C4-2B (cell line): ENCODE data around the gene SEMG2.

ENCODE experiments used
- CTCF ChIP-seq: fragments of 450-650 bp; conservative IDR thresholded peaks from 2 replicates; pipeline ENCODE4 v1.5.1; 2017; ENCODE audit warnings: mild to moderate bottlenecking
- ZFX ChIP-seq: fragments of 450-650 bp; IDR thresholded peaks from 2 replicates; pipeline ENCODE4 v1.6.1; 2017

GRCh38 chr20:45221076-45221475 lies at the start of gene SEMG2:
- TF ChIP-seq CTCF: no peak
- TF ChIP-seq ZFX: no peak
